Breast epithelium (tissue), 4 donors: Measurements from ENCODE around the gene HDGFL1. TPM values are rescaled to one million over a fixed set of nuclear protein-coding genes. Genes with fewer than 3 reads are reported as not detected.

Experiments
- DNase-seq, 2 donors: peaks; one replicate each; pipeline ENCODE4 v3.0.0-alpha.2; 2019; ENCODE audit warnings: low spot score in 2 of 2
- H3K27ac ChIP-seq, 2 donors: fragments of 200-600 bp; sonication (generic) in 1 of 2; one replicate each; pipeline ENCODE4 v1.5.1; 2016 to 2019; ENCODE audit warnings: mild to moderate bottlenecking in 1 of 2
- H3K27me3 ChIP-seq, 2 donors: fragments of 200-600 bp; sonication (generic) in 1 of 2; one replicate each; pipeline versions ENCODE4 v1.5.1 to v1.6.0; 2017 to 2019; ENCODE audit warnings: control low read depth in 1 of 2, mild to moderate bottlenecking in 1 of 2
- H3K36me3 ChIP-seq: fragments of 200-600 bp; one replicate; pipeline ENCODE4 v1.5.1; 2019
- H3K4me1 ChIP-seq, 2 donors: fragments of 200-600 bp; sonication (generic); one replicate each; pipeline ENCODE4 v1.5.1; 2016 to 2019; ENCODE audit warnings: control low read depth in 1 of 2
- H3K4me3 ChIP-seq, 3 donors: fragments of 200-600 bp; sonication (generic); 1 replicate in 2 of 3; 2 replicates in 1 of 3; pipeline ENCODE4 v1.5.1; 2016 to 2019; ENCODE audit warnings: mild to moderate bottlenecking in 3 of 3, moderate library complexity in 2 of 3
- H3K9me3 ChIP-seq, 2 donors: fragments of 200-600 bp; sonication (generic) in 1 of 2; one replicate each; pipeline ENCODE4 v1.5.1; 2016 to 2019; ENCODE audit warnings: control low read depth in 1 of 2
- POLR2A ChIP-seq: fragments of 450-650 bp; IDR thresholded peaks from one replicate; pipeline ENCODE4 v1.6.1; 2016; ENCODE audit warnings: antibody characterized with exemption, mild to moderate bottlenecking, moderate library complexity
- POLR2AphosphoS5 ChIP-seq, 3 donors: sonication (generic); formaldehyde crosslinking; IDR thresholded peaks; one replicate each; pipeline ENCODE4 v1.6.1; 2017; ENCODE audit warnings: antibody characterized with exemption in 3 of 3
- intact Hi-C: fragments of 100-400 bp; cut with DNase I; formaldehyde crosslinking; loops from one replicate; pipeline ENCODE4 v1.15.1; 2023; ENCODE audit warnings: low total_unique reads
- total RNA-seq, 3 donors: library from RNA; depleted of rRNA; stranded (reverse); fragments of >200 nt; gene quantifications; one replicate each; pipeline ENCODE4 v1.1.0, GENCODE V29; 2016
- TF ChIP-seq, protein P1 (sequence below), 3 donors: fragments of 450-650 bp; IDR thresholded peaks; one replicate each; pipeline ENCODE4 v1.5.1; 2016 to 2017; ENCODE audit warnings: antibody characterized with exemption in 3 of 3, mild to moderate bottlenecking in 3 of 3, moderate library complexity in 3 of 3

The HDGFL1 gene
- total RNA-seq, 3 donors from 2014 or later = not detected

DNA sequence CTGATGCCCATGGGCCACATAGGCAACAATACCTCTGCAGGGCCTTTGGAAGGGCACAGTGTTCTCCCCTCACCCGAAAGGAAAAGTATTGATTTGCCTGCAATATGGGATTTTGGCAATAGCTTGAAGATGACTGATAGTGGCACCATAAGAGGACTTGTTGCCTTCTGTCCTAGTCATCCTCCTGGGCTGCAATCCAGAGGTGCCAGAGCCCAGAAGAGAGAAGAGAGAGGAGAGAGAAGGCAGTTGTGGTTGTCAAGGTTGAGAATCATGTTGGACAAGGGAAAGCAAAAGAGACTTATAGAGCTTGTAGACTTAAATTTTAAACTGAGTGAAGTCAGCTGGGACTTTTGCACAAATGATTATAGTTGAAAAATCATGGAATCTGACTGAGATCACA is 14.6 kb downstream of the HDGFL1 start:
- TF ChIP-seq POLR2AphosphoS5 (IDR thresholded peaks at IDR 0.05) (no peak), POLR2A (no peak)
- TF ChIP-seq, protein P1, sequence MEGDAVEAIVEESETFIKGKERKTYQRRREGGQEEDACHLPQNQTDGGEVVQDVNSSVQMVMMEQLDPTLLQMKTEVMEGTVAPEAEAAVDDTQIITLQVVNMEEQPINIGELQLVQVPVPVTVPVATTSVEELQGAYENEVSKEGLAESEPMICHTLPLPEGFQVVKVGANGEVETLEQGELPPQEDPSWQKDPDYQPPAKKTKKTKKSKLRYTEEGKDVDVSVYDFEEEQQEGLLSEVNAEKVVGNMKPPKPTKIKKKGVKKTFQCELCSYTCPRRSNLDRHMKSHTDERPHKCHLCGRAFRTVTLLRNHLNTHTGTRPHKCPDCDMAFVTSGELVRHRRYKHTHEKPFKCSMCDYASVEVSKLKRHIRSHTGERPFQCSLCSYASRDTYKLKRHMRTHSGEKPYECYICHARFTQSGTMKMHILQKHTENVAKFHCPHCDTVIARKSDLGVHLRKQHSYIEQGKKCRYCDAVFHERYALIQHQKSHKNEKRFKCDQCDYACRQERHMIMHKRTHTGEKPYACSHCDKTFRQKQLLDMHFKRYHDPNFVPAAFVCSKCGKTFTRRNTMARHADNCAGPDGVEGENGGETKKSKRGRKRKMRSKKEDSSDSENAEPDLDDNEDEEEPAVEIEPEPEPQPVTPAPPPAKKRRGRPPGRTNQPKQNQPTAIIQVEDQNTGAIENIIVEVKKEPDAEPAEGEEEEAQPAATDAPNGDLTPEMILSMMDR (IDR thresholded peaks at IDR 0.05) = no peak
- no peak overlapping the region for H3K27ac ChIP-seq
- DNase-seq = no peak
- intact Hi-C loops = no loop called here
- no peak overlapping the region for H3K4me3 ChIP-seq
- H3K36me3 ChIP-seq = no peaks in the 10 kb centered on the region
- H3K27me3 ChIP-seq = no peaks in the 10 kb centered on the region
- H3K9me3 ChIP-seq = no peaks in the 10 kb centered on the region
- no peaks in the 10 kb centered on the region for H3K4me1 ChIP-seq

DNA sequence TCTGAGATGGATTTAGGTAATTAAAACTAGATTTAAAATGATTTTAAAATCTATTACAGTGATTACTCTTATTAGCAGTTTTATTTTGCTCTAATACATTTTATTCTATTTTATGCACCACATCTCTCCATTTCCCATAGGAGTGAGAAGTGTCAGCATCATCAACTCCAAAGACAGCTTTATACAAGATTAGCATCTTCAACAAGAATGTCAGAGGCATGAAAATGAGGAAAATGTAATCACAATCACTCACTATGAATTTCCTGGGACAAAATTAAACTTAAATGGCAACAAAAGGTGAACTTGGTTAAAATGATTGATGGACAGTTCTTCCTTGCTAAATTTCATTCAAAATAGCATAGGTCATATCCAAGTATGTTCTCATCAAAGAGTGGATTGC is 19.8 kb downstream of the HDGFL1 start:
- no peaks in the 10 kb centered on the region for H3K4me1 ChIP-seq
- TF ChIP-seq POLR2A (no peak), POLR2AphosphoS5 (IDR thresholded peaks at IDR 0.05) (no peak)
- TF ChIP-seq, protein P1 (IDR thresholded peaks at IDR 0.05) = no peak
- no peaks in the 10 kb centered on the region for H3K27me3 ChIP-seq
- H3K4me3 ChIP-seq = no peak overlapping the region
- no peaks in the 10 kb centered on the region for H3K36me3 ChIP-seq
- DNase-seq = no peak
- no peaks in the 10 kb centered on the region for H3K9me3 ChIP-seq
- H3K27ac ChIP-seq = no peak overlapping the region
- intact Hi-C loops = no loop called here

DNA sequence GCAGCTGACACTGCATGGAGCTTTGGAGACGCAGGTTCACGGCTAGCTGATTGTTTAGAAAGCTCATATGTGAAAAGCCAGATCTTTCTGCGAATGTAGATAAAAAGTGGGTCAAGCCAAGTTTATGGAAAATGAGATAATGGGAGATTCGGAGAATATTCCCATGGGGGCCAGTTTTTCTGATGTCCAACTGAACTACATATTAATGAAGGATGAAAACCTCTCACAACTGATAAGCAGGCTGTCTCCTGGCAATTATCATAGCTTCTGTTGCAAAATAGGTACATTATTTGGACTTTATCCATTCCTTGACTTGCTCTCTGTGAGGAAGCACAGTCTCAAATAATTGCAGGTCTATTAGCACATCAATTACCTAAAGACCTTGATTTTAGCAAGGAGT is 21.1 kb downstream of the HDGFL1 start:
- Histone ChIP-seq H3K4me3 (no peak overlapping the region), H3K27me3 (no peaks in the 10 kb centered on the region), H3K4me1 (no peaks in the 10 kb centered on the region), H3K36me3 (no peaks in the 10 kb centered on the region), H3K9me3 (no peaks in the 10 kb centered on the region), H3K27ac (no peak overlapping the region)
- no peak for DNase-seq
- intact Hi-C loops = no loop called here
- TF ChIP-seq, protein P1 (IDR thresholded peaks at IDR 0.05) = no peak
- no peak for TF ChIP-seq POLR2AphosphoS5 (IDR thresholded peaks at IDR 0.05)
- TF ChIP-seq POLR2A = no peak

DNA sequence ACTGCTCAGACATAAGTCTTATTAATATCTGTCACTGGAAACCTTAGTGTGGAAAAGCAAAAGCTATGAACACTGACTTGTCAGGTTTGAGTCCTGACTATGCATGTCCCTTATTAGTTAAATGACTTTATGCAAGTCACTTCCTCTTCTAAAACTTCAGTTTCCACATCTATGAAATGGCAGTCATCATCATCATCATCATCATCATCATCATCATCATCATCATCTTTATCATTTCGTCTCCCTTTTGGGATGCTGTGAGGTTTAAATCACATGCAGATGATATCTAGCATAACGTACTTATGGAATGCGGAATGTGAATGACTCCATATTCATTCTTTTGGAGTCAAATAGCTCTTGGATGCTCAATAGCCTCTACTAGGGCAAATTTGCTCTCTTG is 24.5 kb downstream of the HDGFL1 start:
- Histone ChIP-seq H3K4me1 (no peaks in the 10 kb centered on the region), H3K4me3 (no peak overlapping the region), H3K36me3 (no peaks in the 10 kb centered on the region), H3K27me3 (no peaks in the 10 kb centered on the region), H3K27ac (no peak overlapping the region), H3K9me3 (no peaks in the 10 kb centered on the region)
- DNase-seq = no peak
- intact Hi-C loops = no loop called here
- TF ChIP-seq, protein P1 (IDR thresholded peaks at IDR 0.05) = no peak
- TF ChIP-seq POLR2AphosphoS5 (IDR thresholded peaks at IDR 0.05) (no peak), POLR2A (no peak)

DNA sequence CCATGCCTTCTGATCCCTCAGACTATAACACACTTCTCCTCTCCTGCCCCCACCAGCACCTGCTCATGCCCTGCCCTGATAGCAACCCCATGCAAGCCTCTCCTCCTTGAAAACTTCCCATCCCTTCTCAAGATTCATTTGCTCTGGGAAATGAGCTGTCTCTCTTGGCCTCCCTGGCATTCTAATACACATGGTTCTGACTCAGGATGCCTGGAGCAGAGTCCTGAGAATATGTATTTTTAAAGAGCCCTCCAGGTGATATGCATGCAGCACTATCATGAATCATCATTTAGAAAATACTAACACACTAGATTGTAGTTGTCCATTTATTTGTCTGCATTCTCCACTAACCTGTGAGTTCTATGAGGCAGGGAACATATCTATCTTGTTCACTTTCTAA is 26.6 kb downstream of the HDGFL1 start:
- H3K4me3 ChIP-seq = no peak overlapping the region
- H3K4me1 ChIP-seq = no peaks in the 10 kb centered on the region
- no peaks in the 10 kb centered on the region for H3K9me3 ChIP-seq
- no peaks in the 10 kb centered on the region for H3K36me3 ChIP-seq
- no peaks in the 10 kb centered on the region for H3K27me3 ChIP-seq
- TF ChIP-seq POLR2AphosphoS5 (IDR thresholded peaks at IDR 0.05) (no peak), POLR2A (no peak)
- TF ChIP-seq, protein P1 (IDR thresholded peaks at IDR 0.05) = no peak
- no peak for DNase-seq
- intact Hi-C loops = no loop called here
- H3K27ac ChIP-seq = no peak overlapping the region
